Hematopoietic multipotent progenitor cell treated with erythropoietin and hydrocortisone succinate and interleukin-3 and kit ligand, for 15 days (in vitro differentiated cells): ENCODE data around the gene NACA2.

Source experiments
- DNase-seq: peaks from one replicate; pipeline ENCODE4 v3.0.0-alpha.2; 2015; ENCODE audit warnings: low spot score

Gene NACA2

GRCh38 chr17:61545335-61545938, 45.6 kb downstream of the NACA2 start:
- DNase-seq: no peak

GRCh38 chr17:61543786-61544415, 47.1 kb downstream of the NACA2 start:
- DNase-seq: no peak

- DNase-seq: no peak
Measured at GRCh38 chr17:61542027-61542426, 49.0 kb downstream of the NACA2 start.

GRCh38 chr17:61540874-61541273, 50.1 kb downstream of the NACA2 start:
- DNase-seq: no peak
